ENCODE data around the gene ARHGAP29. TPM values are rescaled to one million over a fixed set of nuclear protein-coding genes. Genes with fewer than 3 reads are reported as not detected.

Gene ARHGAP29
- total and polyA plus RNA-seq, 12 donors: 5.3 to 16.7 (median 10.4) TPM

GRCh38 chr1:94183197-94183815, 54.1 kb downstream of the ARHGAP29 start:
- no peaks in the 10 kb centered on the region for H3K27me3 ChIP-seq
- no peaks in the 10 kb centered on the region for H3K36me3 ChIP-seq (replicated peaks in 1 of 2)
- no peak for DNase-seq
- no peak overlapping the region for H3K27ac ChIP-seq
- no peaks in the 10 kb centered on the region for H3K9me3 ChIP-seq (replicated peaks in 1 of 3)
- intact Hi-C loops (cut with DNase I): no loop called here
- WGBS, 4 donors: 70 to 79% (median 74%) methylated on average over 3 of the region's 3 CpGs
- no peaks in the 10 kb centered on the region for H3K4me1 ChIP-seq (replicated peaks in 1 of 2)
- no peak for TF ChIP-seq CTCF (IDR thresholded peaks at IDR 0.05)
- no peak for TF ChIP-seq POLR2A (IDR thresholded peaks at IDR 0.05)
- H3K4me3 ChIP-seq: no peak overlapping the region

- 86 to 97% (median 96%) methylated on average over 1 of the region's 1 CpG for WGBS, 4 donors
- Histone ChIP-seq H3K4me3 (no peak overlapping the region), H3K27me3 (no peaks in the 10 kb centered on the region), H3K36me3 (replicated peaks in 1 of 2) (no peaks in the 10 kb centered on the region), H3K4me1 (replicated peaks in 1 of 2) (no peaks in the 10 kb centered on the region), H3K27ac (no peak overlapping the region), H3K9me3 (replicated peaks in 1 of 3) (no peaks in the 10 kb centered on the region)
- intact Hi-C loops (cut with DNase I): no loop called here
- TF ChIP-seq POLR2A (IDR thresholded peaks at IDR 0.05) (no peak), CTCF (IDR thresholded peaks at IDR 0.05) (no peak)
- no peak for DNase-seq
Observed at GRCh38 chr1:94182191-94182590, 55.2 kb downstream of the ARHGAP29 start.

GRCh38 chr1:94180650-94181049, 56.7 kb downstream of the ARHGAP29 start:
- DNase-seq: no peak
- no peaks in the 10 kb centered on the region for H3K27me3 ChIP-seq
- 83 to 100% (median 89%) methylated on average over 1 of the region's 1 CpG for WGBS, 4 donors
- TF ChIP-seq POLR2A (IDR thresholded peaks at IDR 0.05) (no peak), CTCF (IDR thresholded peaks at IDR 0.05) (no peak)
- H3K9me3 ChIP-seq (replicated peaks in 1 of 3): no peaks in the 10 kb centered on the region
- H3K4me1 ChIP-seq (replicated peaks in 1 of 2): no peaks in the 10 kb centered on the region
- no peaks in the 10 kb centered on the region for H3K36me3 ChIP-seq (replicated peaks in 1 of 2)
- no peak overlapping the region for H3K27ac ChIP-seq
- H3K4me3 ChIP-seq: no peak overlapping the region
- intact Hi-C loops (cut with DNase I): no loop called here

- Histone ChIP-seq H3K4me1 (replicated peaks in 1 of 2) (no peaks in the 10 kb centered on the region), H3K36me3 (replicated peaks in 1 of 2) (no peaks in the 10 kb centered on the region), H3K4me3 (no peak overlapping the region), H3K9me3 (replicated peaks in 1 of 3) (no peaks in the 10 kb centered on the region), H3K27ac (no peak overlapping the region), H3K27me3 (no peaks in the 10 kb centered on the region)
- intact Hi-C loops (cut with DNase I): no loop called here
- no peak for DNase-seq
- TF ChIP-seq POLR2A (IDR thresholded peaks at IDR 0.05): no peak
- no peak for TF ChIP-seq CTCF (IDR thresholded peaks at IDR 0.05)
Observed at GRCh38 chr1:94178901-94179300, 58.5 kb downstream of the ARHGAP29 start.

All from adrenal gland (tissue), 12 donors.